A549 (cell line): Measurements from ENCODE around the gene THOC2.

Experiments used
- CHD2 ChIP-seq: fragments of 150-350 bp; IDR thresholded peaks from 2 replicates; pipeline ENCODE4 v1.6.1; 2014; ENCODE audit warnings: low read length; ENCODE audit not compliant: partially characterized antibody
- NR3C1 ChIP-seq: fragments of >200 bp; sonication (Bioruptor Twin); formaldehyde crosslinking; IDR thresholded peaks from 3 replicates; pipeline ENCODE4 v1.6.1; 2017
- TF ChIP-seq, protein P1 (sequence below): fragments of >200 bp; sonication (Bioruptor Twin); formaldehyde crosslinking; IDR thresholded peaks from 3 replicates; pipeline ENCODE4 v1.5.1; 2016

DNA sequence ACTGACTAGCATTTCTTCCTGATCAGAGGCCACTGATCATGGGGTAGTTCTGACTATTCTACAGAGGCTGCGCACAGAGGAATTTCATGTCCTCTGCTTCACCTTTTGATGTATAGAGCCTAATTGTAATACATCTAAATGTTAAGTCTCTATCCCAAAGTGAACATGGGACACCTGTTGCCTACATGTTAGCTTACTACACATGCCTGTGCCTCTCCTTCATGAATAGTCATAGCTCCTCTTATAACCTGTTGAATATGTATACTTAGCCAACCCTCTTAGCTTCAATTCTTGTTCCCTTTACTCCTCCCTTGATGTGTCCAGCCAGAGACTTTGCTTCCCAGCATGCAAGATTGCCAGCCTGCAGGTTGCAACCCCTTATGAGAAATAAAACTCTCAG lies 9.6 kb upstream of the THOC2 start:
- TF ChIP-seq CHD2 = no peak
- TF ChIP-seq, protein P1, sequence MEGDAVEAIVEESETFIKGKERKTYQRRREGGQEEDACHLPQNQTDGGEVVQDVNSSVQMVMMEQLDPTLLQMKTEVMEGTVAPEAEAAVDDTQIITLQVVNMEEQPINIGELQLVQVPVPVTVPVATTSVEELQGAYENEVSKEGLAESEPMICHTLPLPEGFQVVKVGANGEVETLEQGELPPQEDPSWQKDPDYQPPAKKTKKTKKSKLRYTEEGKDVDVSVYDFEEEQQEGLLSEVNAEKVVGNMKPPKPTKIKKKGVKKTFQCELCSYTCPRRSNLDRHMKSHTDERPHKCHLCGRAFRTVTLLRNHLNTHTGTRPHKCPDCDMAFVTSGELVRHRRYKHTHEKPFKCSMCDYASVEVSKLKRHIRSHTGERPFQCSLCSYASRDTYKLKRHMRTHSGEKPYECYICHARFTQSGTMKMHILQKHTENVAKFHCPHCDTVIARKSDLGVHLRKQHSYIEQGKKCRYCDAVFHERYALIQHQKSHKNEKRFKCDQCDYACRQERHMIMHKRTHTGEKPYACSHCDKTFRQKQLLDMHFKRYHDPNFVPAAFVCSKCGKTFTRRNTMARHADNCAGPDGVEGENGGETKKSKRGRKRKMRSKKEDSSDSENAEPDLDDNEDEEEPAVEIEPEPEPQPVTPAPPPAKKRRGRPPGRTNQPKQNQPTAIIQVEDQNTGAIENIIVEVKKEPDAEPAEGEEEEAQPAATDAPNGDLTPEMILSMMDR = no peak
- TF ChIP-seq NR3C1 = no peak
